HCT116 (cell line): ENCODE data around the gene SNAP91. TPM values are rescaled to one million over a fixed set of nuclear protein-coding genes. Genes with fewer than 3 reads are reported as not detected.

Experiments
- ATAC-seq: fragments of 200-7000 bp; cut with Tn5 transposase; 2 replicates; pipeline ENCODE4 v1.9.1; 2020; ENCODE audit warnings: mild to moderate bottlenecking, moderate library complexity
- BruUV-seq: library from RNA; stranded (reverse); fragments of 400-500 nt; replicated peaks from 2 replicates; lab custom pipeline; 2021; lab: Mats Ljungman, UMichigan
- CTCF ChIA-PET: fragments of 300-600 bp; sonication (Branson Sonifier 250); formaldehyde crosslinking; loops from one replicate; lab custom pipeline; 2021; ENCODE audit warnings: antibody characterized with exemption; lab: Charles Lee
- POLR2A ChIA-PET: fragments of 300-600, 350-600 bp; sonication (Branson Sonifier 250); formaldehyde crosslinking; loops from one replicate; lab custom pipeline; 2021; ENCODE audit warnings: antibody characterized with exemption; lab: Charles Lee
- RAD21 ChIA-PET, 2 experiments: fragments of 300-600 bp; sonication (Branson Sonifier 250); formaldehyde crosslinking; loops; one replicate each; lab custom pipeline; 2023; ENCODE audit warnings: low total read pairs in 2 of 2; ENCODE audit not compliant: uncharacterized antibody in 2 of 2, unreplicated experiment in 2 of 2, low non-redundant PET in 1 of 2; lab: Charles Lee
- DNase-seq: peaks from one replicate; pipeline ENCODE4 v3.0.0-alpha.2; 2010; ENCODE audit warnings: low read depth, low spot score
- H2AFZ ChIP-seq: fragments of 200-600 bp; shearing (Covaris generic), sonication (generic); 2 replicates; pipeline ENCODE4 v1.6.1; 2017; ENCODE audit warnings: low read depth, mixed run types, mixed read lengths, antibody characterized with exemption, low read length; ENCODE audit not compliant: poor library complexity, severe bottlenecking
- H3K27ac ChIP-seq: 2 replicates; pipeline ENCODE4 v1.5.1; 2012; ENCODE audit warnings: low read depth, low read length
- H3K27me3 ChIP-seq: fragments of 200-600 bp; sonication (generic); 2 replicates; pipeline ENCODE4 v1.6.1; 2016; ENCODE audit warnings: mixed run types, low read length, mixed read lengths; ENCODE audit not compliant: insufficient read depth
- H3K36me3 ChIP-seq, 2 experiments: fragments of 200-500 bp in 1 of 2; fragments of 200-600 bp in 1 of 2; sonication (Bioruptor generic) in 1 of 2; sonication (generic) in 1 of 2; 2 replicates each; pipeline versions ENCODE4 v1.5.1 to v1.6.1; 2014 to 2016; ENCODE audit warnings: low read length in 2 of 2, inconsistent platforms in 1 of 2, mixed read lengths in 1 of 2, mixed run types in 1 of 2; ENCODE audit not compliant: insufficient read depth in 2 of 2, control insufficient read depth in 1 of 2
- H3K4me1 ChIP-seq, 2 experiments: fragments of 200-600 bp in 1 of 2; sonication (generic) in 1 of 2; 2 replicates each; pipeline versions ENCODE4 v1.5.1 to v1.6.1; 2012 to 2017; ENCODE audit warnings: low read length in 2 of 2, inconsistent platforms in 1 of 2, mild to moderate bottlenecking in 1 of 2, mixed read lengths in 1 of 2, mixed run types in 1 of 2, moderate library complexity in 1 of 2; ENCODE audit not compliant: insufficient read depth in 2 of 2, control insufficient read depth in 1 of 2
- H3K4me2 ChIP-seq: fragments of 200-600 bp; sonication (generic); 2 replicates; pipeline ENCODE4 v1.6.1; 2017; ENCODE audit warnings: mixed run types, low read length, mixed read lengths
- H3K4me3 ChIP-seq, 2 experiments: fragments of 200-600 bp in 1 of 2; sonication (generic) in 1 of 2; replicated peaks in 1 of 2; 2 replicates each; pipeline ENCODE4 v1.5.1; 2011 to 2016; ENCODE audit warnings: low read length in 2 of 2, control low read depth in 1 of 2, low read depth in 1 of 2, mild to moderate bottlenecking in 1 of 2, mixed read lengths in 1 of 2, mixed run types in 1 of 2
- H3K79me2 ChIP-seq: fragments of 200-600 bp; sonication (generic); 2 replicates; pipeline ENCODE4 v1.6.1; 2017; ENCODE audit warnings: mild to moderate bottlenecking, mixed run types, low read length, moderate library complexity, mixed read lengths; ENCODE audit not compliant: insufficient read depth
- H3K9ac ChIP-seq: fragments of 200-600 bp; sonication (generic); 2 replicates; pipeline ENCODE4 v1.6.1; 2016; ENCODE audit warnings: low read length, mixed read lengths
- H3K9me2 ChIP-seq: fragments of 200-600 bp; sonication (generic), shearing (Covaris generic); 2 replicates; pipeline ENCODE4 v1.6.1; 2017; ENCODE audit warnings: mixed run types, mild to moderate bottlenecking, moderate library complexity; ENCODE audit not compliant: insufficient read depth
- H3K9me3 ChIP-seq, 2 experiments: fragments of 200-500 bp in 1 of 2; fragments of 200-600 bp in 1 of 2; sonication (Bioruptor generic) in 1 of 2; sonication (generic) in 1 of 2; 2 replicates each; pipeline ENCODE4 v1.6.1; 2014 to 2017; ENCODE audit warnings: low read length in 2 of 2, mixed read lengths in 2 of 2, inconsistent platforms in 1 of 2, low read depth in 1 of 2, mild to moderate bottlenecking in 1 of 2, mixed run types in 1 of 2, moderate library complexity in 1 of 2; ENCODE audit not compliant: control insufficient read depth in 1 of 2, insufficient read depth in 1 of 2
- H4K20me1 ChIP-seq: fragments of 200-600 bp; sonication (generic), shearing (Covaris generic); 2 replicates; pipeline ENCODE4 v1.6.1; 2017; ENCODE audit warnings: mixed run types, mild to moderate bottlenecking, moderate library complexity; ENCODE audit not compliant: insufficient read depth
- CBX3 ChIP-seq: IDR thresholded peaks from 2 replicates; pipeline ENCODE4 v1.6.1; 2012; ENCODE audit warnings: low read depth
- EZH2phosphoT487 ChIP-seq: fragments of 200-600 bp; IDR thresholded peaks from 2 replicates; pipeline ENCODE4 v1.6.1; 2018; ENCODE audit warnings: antibody characterized with exemption, borderline replicate concordance
- POLR2AphosphoS5 ChIP-seq: IDR thresholded peaks from 2 replicates; pipeline ENCODE4 v1.6.1; 2011; ENCODE audit warnings: mild to moderate bottlenecking, low read depth, low read length, moderate library complexity
- RAD21 ChIP-seq: IDR thresholded peaks from 2 replicates; pipeline ENCODE4 v1.6.1; 2012; ENCODE audit warnings: low read depth, mild to moderate bottlenecking
- SRF ChIP-seq: IDR thresholded peaks from 2 replicates; pipeline ENCODE4 v1.6.1; 2012; ENCODE audit warnings: low read depth
- ZFX ChIP-seq: fragments of 450-650 bp; IDR thresholded peaks from 2 replicates; pipeline ENCODE4 v1.6.1; 2017
- intact Hi-C: fragments of 100-400 bp; cut with micrococcal nuclease; formaldehyde crosslinking; loops from 2 replicates; pipeline ENCODE4 v1.10.0; 2022
- total RNA-seq: library from RNA; stranded (reverse); gene quantifications from one replicate; pipeline ENCODE4 v1.2.1, GENCODE V29; 2021; ENCODE audit not compliant: unreplicated experiment
- TF ChIP-seq, protein P1 (sequence below): IDR thresholded peaks from 2 replicates; pipeline ENCODE4 v1.6.1; 2012
- TF ChIP-seq, protein P2 (sequence below): IDR thresholded peaks from 2 replicates; pipeline ENCODE4 v1.6.1; 2012
- TF ChIP-seq, protein P3 (sequence below): IDR thresholded peaks from 2 replicates; pipeline ENCODE4 v1.6.1; 2012; ENCODE audit warnings: low read depth

SNAP91 gene
- total RNA-seq, 1 experiment from 2014 or later: not detected

DNA sequence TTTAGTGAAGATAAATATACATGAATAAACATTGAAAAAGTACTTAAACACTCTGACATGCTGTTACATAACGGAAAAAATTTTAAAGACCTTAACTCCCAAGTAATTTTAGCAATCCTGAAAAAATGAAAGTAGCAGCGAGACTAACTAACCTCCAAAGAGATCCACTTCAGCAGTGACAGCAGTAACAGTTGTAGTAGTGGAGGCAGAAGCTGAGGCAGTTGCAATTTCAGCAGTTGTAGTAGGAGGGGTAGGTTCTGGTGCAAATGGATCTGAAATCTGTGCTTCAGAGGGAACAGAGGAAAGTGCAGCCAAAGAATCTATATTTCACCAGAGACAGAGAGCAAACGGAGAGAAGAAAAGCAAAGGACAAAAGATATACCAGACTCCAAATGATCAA is 107.8 kb downstream of the SNAP91 start:
- ChIA-PET POLR2A (no interaction called here), RAD21 (no interaction called here), CTCF (interaction anchor here (0.6 to 1.7 kb wide), 2 partner anchors 8 to 14 kb away, joined by 3 to 13 read pairs; no protein-coding TSS in a partner anchor)
- H3K9ac ChIP-seq: no peak overlapping the region
- H4K20me1 ChIP-seq: no peaks in the 10 kb centered on the region
- H3K9me3 ChIP-seq: no peaks in the 10 kb centered on the region
- no peaks in the 10 kb centered on the region for H3K9me2 ChIP-seq
- no peak overlapping the region for H3K4me3 ChIP-seq
- TF ChIP-seq, protein P1, sequence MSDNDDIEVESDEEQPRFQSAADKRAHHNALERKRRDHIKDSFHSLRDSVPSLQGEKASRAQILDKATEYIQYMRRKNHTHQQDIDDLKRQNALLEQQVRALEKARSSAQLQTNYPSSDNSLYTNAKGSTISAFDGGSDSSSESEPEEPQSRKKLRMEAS: no peak
- TF ChIP-seq SRF: no peak
- no peak for TF ChIP-seq CBX3
- TF ChIP-seq, protein P2, sequence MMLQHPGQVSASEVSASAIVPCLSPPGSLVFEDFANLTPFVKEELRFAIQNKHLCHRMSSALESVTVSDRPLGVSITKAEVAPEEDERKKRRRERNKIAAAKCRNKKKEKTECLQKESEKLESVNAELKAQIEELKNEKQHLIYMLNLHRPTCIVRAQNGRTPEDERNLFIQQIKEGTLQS: no peak
- TF ChIP-seq, protein P3, sequence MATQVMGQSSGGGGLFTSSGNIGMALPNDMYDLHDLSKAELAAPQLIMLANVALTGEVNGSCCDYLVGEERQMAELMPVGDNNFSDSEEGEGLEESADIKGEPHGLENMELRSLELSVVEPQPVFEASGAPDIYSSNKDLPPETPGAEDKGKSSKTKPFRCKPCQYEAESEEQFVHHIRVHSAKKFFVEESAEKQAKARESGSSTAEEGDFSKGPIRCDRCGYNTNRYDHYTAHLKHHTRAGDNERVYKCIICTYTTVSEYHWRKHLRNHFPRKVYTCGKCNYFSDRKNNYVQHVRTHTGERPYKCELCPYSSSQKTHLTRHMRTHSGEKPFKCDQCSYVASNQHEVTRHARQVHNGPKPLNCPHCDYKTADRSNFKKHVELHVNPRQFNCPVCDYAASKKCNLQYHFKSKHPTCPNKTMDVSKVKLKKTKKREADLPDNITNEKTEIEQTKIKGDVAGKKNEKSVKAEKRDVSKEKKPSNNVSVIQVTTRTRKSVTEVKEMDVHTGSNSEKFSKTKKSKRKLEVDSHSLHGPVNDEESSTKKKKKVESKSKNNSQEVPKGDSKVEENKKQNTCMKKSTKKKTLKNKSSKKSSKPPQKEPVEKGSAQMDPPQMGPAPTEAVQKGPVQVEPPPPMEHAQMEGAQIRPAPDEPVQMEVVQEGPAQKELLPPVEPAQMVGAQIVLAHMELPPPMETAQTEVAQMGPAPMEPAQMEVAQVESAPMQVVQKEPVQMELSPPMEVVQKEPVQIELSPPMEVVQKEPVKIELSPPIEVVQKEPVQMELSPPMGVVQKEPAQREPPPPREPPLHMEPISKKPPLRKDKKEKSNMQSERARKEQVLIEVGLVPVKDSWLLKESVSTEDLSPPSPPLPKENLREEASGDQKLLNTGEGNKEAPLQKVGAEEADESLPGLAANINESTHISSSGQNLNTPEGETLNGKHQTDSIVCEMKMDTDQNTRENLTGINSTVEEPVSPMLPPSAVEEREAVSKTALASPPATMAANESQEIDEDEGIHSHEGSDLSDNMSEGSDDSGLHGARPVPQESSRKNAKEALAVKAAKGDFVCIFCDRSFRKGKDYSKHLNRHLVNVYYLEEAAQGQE: no peak
- TF ChIP-seq RAD21: no peak
- no peak for TF ChIP-seq EZH2phosphoT487
- no peak for TF ChIP-seq POLR2AphosphoS5
- no peak for TF ChIP-seq ZFX
- H3K27ac ChIP-seq: no peak overlapping the region
- H3K4me2 ChIP-seq: no peak overlapping the region
- H3K4me1 ChIP-seq: no peaks in the 10 kb centered on the region
- no peak for DNase-seq
- ATAC-seq: no peak
- no TSS peak for BruUV-seq
- H2AFZ ChIP-seq: peak overlapping the region; percentile 15
- H3K27me3 ChIP-seq: no peaks in the 10 kb centered on the region
- H3K36me3 ChIP-seq: no peaks in the 10 kb centered on the region
- H3K79me2 ChIP-seq: no peaks in the 10 kb centered on the region
- intact Hi-C loops: no loop called here
